GM19351 (cell line): ENCODE data around the gene GPS1.
A peak's percentile ranks its signal among the peaks of the same experiment; 100 is the strongest.

ENCODE experiments used
- ATAC-seq: cut with Tn5 transposase; IDR thresholded peaks from one replicate; pipeline ENCODE4 v1.9.1; 2021; ENCODE audit warnings: mild to moderate bottlenecking, moderate library complexity; ENCODE audit not compliant: unreplicated experiment

The GPS1 gene

DNA sequence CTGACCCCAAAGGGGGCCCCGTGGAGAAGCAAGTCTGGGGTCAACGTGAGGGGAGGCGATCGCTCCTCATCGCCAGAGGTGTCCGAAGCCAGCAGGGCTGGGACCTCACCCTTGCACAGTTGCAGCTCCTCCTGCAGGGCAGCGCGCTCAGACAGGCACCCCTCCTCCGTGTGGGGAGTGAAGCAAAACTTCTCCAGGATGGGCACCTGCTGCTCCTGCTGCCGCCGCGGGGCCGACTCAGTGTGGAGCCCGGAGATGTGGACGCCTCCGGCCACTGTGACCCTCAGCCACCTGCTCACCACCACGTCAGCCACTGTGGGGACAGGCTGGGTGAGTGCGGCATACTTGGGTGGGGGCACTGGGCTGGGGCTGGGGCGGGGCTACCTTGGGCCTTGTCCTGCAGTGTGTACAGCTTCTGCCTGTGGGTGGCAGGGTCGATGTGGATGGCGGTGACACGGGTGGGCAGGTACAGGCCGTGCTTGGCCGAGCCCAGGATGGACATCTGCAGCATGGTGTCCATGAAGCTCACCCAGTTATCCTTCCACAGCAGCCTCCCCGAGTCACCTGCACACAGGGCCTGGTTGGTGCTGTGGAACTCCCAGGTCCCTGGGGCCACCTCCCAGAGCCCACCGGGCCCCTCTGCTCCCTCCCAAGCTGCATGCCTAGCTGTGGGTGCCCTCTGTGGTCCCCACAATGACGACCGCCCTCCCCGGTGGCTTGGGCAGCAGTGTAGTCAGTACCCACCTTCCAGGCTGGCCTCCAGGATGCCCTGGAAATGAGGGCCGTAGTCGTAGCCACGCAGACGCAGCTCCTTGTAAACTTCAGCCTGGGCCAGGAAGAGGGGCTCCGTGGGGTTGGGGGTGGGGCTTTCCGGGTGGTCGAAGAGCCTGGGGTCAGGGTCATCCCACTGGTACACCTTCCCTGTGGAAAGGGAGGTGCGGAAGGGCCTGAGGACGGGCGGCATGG lies 35.5 kb downstream of the GPS1 start:
- ATAC-seq: no peak

DNA sequence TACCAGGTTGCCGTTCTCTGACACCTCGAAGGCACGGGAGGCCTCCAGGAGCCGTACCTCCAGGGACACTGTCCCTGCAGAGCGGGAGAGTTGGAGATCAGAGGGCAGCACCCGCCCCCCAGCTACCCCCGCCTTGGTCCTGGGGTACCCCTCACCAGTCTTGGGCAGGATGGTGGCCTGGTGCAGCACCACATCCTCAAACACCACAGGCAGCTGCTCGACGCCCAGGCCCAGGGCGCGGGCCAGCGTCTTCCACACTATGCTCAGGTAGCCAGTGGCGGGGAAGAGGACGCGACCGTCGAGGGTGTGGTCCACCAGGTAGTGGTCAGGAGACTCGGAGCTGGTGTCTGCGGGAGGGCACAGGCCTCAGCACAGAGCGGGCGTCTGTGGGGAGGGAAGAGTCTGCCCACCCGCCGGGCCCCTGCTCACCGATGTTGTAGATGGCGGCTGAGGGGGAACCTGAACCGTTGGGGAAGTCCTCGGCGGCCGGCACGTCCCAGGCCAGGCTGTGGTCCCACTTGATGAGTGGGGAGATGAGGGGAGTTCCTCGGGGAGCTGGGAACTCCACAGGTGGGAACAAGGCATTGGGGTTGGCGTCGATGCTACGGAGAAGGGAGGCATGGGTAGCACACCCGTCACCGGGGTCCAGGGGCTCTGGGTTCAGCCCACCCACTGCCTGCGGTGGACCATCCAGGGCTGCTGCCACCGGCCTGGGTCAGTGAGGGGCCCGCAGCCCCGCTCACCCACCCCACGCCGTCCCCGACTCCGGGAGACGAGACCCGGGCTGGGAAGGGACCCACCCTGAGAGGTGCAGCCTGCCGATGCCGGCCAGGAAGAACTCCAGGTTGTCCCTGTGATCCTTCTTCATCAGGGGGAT lies 36.5 kb downstream of the GPS1 start:
- no peak for ATAC-seq

DNA sequence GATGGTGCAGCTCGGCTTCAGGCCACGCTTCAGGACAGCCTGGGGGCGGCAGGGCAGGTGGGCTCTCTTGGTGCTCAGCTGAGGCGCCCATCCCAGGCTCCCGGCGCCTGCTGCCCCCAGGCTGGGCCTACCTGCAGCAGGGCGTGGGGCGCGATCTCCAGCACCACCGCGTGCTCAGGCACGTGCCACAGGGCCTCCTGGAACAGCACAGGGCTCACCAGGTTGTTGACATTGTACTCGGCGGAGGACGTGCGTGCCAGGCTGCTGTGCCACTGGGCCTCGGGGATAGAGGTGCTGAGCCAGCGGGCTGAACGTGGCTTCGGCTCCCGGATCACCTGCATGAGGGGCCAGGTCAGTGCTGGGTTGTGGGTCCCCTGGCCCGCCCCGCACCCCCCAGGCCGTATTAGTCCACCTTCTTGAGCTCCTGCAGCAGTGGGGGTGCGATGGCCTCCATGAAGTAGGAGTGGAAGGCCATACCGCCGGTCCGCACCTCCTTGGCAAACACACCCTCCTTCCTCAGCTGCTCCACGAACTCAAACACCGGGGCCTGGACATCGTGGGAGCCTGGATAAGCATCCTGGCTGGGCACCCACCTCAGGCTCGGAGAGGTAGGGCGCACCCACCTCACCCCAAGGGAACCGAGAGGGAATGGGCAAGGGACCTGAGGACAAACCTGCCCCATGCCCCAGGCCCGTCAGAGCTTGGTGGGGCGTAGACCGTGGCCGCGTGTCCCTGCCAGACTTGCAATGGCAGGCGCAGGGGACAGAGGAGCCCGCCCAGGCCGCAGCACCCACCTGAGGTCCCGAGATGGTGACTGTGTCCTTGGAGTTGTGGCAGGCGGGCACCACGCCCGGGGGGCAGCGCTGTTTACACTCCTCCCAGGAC lies 37.4 kb downstream of the GPS1 start:
- ATAC-seq: no peak

DNA sequence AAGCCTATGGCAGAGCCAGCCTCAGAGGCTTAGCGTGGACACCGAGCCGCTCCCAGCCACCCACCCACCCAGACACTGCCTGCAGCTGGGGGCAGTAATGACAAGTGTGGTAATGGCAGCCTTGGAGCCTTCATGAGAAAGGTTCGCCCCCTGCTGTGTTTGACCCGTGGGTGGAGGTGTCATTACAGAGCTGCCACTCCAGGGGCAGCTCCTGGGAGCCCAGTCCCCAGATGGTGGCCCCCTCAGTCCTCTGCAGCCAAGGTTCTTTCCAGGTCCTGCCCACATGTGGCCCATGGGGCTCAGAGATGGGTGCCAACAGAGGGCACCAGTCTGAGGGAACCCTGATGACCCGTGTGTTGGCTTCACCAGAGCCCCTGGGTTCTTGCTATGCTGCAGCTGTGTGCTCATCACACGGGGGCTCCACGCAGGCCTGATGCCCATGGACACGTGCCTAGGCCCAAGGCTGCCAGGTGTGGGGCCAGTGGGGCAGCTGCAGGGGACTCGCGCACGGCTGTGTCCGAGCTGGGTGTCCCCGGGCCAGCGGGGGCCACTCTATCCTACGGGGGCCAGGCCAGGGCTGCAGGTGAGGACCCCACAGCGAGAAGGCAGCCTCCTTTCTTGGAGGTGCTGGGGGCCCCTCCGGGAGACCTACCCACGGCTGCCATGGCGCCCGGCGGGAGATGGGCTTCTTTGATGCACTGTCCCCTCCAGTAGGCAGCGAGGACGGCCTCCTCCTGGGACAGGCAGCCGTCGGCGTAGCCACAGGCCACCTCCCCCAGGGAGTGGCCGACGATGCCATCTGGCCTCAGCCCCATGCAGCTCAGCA lies 38.2 kb downstream of the GPS1 start:
- no peak for ATAC-seq

DNA sequence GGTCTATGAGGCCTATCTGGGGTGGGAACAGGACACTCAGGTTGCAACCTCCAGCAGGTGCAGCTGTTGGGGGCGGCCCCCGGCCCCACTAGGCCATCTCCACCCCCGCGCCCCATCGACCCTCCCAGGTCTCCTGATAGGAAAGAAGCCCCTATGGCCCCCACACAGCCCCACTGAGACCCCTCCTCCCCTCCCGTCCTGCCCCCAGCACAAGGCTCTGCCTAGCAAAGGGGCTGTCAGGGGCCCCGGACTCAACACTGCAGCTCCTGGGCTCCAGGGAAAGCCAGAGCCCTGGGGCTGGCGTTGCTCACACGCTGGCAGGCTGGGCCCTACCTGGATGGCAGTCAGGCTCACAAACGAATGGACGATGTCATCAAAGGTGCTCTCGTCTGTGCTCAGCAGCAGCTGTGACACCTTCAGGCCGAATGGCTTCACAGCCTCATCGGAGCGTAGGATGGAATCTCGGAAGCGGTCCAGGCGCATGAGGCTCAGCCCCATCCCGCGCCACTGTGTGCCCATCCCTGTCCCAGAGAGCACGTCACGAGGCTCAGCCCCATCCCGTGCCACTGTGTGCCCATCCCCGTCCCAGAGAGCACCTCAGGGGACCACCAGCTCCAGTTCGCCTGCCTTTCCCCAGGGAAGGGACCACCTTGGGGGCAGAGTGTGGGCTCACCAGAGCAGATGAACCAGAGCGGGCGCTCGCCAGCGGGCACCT lies 39.0 kb downstream of the GPS1 start:
- no peak for ATAC-seq

DNA sequence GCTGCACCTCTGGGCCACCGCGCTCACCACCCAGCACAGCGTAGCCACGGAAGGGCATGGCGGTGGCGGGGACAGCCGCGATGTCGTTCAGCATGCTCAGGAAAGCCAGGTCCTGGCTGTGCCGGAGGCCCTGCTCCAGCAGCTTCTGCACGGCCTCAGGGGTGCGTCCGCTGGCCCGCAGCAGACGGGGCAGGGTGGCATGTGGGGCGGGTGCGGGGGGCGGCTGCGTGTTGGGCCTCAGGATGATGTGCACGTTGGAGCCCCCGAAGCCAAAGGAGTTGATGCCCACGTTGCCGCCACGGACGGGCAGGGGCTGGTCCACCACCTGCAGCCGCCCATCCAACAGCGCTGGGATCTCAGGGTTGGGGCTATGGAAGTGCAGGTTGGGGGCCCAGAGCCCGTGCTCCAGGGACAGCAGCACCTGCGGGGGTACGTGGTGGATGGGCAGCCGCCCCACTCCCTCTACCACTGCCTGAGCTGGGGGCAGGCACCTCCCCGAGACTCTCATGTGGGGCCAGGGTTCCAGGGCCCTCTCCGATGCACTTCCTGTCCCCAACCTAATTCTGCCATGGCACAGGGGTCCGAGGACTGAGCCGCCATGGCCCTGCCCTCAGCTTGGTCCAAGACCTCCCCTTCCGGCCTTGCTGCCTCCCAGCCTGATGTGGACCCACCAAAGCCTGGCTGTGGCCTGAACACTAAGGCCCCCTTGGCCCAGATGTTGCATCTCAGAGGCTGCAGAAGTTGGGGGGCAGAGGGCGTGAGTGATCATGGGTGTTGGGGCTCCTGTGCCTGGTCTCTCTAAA lies 39.8 kb downstream of the GPS1 start:
- no peak for ATAC-seq

DNA sequence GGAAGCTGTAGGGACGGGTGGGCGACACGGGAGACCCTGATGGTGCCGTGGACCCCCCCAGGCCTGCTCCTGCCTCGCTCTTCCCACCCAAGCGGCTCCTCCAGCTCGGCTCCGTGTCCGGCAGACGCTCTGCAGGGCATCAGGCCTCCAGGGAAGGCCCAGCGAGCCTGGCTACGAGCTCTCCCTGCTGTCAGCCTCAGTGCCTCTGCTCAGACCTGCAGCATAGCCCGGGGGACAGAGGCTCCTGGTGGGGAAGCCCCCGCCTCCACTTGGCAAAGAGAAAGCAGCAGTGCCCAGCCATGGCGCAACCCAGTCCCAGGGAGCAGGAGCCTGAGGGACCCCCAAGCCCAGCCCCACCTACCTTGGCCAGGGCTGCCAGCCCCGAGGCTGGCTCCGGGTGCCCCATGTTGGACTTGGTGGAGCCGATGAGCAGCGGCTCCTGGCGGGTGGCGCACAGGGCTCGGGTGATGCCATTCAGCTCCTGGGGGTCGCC lies 40.4 kb downstream of the GPS1 start:
- ATAC-seq: no peak

DNA sequence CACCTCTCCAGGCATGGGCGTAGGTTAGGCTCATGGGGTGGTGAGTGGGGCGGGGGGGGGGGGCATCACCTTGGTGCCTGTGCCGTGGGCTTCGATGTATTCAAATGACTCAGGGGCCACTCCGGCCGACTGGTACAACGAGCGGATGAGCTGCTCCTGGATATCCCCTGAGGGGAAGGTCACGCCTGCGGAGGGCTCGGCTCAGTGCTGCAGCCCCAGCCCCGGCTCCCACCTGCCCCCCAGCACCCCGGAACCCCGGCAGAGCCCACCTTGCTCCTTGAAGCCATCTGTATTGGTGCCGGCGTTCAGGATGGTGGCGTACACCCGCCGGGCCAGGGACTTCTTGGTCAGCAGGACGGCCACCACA lies 40.9 kb downstream of the GPS1 start:
- ATAC-seq: no peak

DNA sequence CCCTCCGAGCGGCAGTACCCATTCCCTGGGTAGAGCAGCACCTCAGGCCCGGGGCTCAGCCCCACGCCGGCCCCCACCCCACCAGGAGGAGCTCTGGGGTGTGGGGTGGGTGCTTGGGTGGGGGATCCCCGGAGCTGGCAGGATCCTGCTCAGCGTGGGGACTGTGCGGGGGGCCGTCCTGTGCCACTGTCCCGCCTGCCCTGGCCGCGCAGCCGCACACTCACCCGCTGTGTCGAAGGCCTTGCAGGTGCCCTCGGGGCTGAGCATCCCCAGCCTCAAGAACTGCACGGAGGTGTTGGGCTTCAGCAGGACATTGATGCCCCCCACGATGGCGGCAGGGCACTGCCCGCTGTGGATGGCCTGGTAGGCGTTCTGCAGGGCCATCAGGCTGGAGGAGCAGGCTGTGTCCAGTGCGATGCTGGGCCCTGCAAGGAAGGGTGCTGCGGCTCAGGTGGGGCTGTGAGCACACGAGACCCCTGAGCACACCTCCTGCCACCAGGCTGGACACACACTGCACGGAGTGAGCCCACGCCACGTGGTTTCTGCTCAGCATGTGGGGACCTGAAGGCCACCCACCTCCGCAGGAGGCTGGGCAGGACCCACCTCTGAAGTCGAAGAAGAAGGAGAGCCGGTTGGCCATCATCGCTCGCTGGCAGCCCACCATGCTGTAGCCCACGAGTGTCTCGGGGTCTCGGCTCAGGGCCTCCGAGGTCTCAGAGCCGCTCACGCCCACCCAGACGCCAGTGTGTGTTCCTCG lies 41.5 kb downstream of the GPS1 start:
- no peak for ATAC-seq

DNA sequence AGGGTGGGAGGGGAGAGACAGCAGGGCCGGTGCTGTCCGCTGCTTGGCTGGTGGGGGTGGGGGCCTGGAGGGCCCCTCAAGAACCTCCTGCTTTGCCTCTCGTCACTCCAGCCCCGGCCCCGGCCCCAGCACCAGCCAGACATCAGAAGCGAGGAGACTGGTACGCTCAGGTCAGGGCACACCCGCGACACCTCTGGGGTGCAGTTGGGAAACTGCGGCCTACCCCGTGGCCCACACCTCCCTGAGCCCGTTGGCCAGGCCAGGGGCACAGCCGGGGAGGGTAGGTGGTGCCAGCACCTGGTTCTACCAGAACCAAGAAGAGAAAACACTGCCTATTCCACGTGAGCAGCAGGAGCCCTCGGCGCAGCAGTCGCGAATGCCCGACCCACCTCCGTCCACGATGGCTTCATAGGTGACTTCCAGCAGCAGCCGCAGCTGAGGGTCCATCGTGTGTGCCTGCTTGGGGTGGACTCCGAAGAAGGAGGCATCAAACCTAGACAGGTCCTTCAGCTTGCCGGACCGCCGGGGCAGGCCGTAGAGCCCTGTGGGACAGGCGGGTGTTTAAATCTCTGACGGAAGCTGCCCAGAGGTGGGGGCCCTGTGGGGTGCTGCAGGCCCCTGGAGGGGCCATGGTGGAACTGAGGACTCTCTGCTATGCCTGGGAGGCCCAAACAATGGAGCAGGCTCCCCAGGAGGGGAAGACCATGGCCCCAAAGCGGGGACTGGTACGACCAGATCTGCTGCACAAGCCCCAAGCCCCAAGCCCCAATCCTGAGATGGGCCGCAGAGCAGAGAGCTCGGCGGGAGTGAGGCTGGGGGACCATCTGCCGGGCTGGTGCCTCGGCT lies 43.5 kb downstream of the GPS1 start:
- ATAC-seq: no peak

DNA sequence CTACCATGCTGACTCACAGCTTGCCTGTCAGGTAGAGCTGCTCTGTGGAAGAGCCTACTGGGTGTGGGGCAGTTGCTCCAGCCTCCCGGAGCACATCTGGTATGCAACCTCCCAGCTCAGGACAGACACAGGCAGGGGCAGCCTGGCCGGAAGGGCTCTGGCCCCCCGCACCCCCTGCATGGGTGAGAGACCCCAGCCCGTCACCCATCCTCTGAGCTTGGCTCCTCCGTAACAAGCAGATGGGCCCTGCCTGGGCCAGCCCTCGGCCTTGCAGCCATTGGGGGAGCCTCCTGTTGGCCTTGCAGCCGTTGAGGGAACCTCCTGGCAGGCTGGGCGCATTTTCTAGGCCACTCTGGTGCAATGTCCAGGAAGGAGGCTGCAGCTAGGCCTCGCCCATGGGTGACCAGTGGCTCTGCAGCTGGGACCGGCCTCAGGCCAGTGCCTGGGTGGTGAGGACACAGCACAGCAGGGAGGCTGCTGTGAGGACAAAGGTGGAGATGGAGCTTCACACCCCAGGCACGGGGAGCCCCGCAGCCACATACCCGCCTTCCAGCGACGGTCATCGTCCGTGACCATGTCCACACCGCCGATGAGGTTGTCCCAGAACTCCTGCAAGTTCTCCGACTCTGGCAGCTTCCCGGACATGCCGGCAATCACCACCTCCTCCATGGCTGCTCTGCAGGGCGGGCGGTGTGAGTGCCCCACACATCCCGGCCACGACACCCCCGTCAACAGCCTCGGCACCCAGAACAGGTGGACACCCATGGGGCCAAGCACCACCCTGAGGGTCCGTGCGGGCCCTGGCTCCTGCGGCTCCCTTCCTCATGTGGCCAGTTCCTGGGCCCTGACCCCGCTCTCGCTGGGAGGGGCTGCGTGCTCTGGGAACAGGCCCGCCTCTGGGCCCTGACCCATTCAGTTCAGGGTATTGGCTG lies 44.3 kb downstream of the GPS1 start:
- ATAC-seq: no peak

DNA sequence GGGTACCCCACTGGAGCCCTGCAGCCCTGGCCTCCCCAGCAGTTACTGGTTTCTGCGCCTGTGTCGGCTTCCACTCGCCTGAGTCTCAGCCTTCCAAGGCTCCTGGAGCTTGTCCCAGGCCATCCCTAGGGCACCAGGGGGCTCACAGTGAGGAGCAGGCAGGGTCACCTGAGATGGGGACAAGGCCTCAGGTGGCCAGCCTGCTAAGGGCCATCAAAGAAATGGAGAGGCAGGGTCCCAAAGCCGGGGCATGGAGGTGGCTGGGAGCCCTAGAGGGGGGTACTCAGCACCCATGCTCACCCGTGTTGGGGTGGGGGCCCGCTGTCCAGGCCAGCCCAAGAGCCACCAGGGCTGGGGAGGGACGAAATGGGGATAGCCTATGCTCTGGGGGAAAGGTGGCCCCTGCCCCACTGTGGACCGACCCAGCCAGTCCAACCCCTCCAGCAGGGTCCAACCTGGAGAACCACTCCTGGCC lies 45.0 kb downstream of the GPS1 start:
- ATAC-seq: no peak

DNA sequence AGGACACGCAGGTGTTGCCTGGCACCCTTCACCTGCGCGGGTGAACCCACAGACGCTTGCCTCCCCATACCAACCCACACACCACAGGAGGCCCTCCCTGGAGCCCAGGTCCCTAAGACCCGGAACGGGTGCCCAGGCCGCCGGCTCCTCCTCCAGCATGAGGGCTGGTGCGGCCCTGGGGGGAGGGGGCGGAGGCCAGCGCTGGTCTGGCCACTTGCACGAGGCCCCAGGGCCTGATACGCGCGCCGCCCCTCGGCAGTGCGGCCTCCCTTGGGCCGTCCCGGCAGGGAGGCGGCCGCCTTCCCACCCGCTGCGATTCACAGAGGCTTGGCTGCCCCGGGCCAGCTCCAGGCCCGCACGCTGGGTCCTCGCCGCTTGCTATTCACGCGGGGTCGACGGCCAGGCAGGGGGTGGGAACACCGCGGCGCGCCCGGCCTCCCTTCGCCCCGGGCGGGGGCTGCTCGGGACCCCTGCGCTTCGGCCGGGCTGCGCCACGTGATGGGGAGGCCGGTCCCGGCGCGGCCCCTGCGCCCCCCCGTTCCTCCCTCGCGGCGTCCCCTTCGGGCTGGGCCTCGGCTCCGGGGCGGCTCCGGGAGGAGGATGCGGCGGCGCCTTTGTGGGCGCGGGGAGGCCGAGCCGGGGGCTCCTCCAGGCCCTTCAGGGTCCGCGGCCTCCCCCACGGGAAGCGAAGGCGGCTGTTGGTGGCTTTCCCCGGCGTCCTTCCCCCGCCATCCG lies 45.7 kb downstream of the GPS1 start:
- no peak for ATAC-seq

DNA sequence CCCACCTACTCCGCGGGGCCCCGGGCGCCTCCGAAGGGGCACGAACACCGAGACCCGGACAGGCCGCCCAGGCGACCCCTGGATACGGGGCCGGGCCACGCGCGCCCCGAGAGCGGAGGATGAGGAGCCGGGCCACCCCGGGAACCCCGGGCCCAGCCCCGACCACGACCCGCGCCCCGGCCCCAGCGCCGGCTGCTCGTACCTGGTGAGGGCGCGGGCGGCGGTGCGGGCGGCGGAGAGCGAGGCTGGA lies 46.1 kb downstream of the GPS1 start:
- peak; percentile 4 for ATAC-seq
